ENCODE data around the gene C14orf93. TPM values are rescaled to one million over a fixed set of nuclear protein-coding genes. Genes with fewer than 3 reads are reported as not detected.
A peak's percentile ranks its signal among the peaks of the same experiment; 100 is the strongest.

The C14orf93 gene
- total RNA-seq, 3 donors from 2014 or later = 10.8 to 24.1 (median 19.4) TPM

GRCh38 chr14:23035303-23036144, 25.6 kb upstream of the C14orf93 start:
- intact Hi-C loops (cut with DNase I; ENCODE audit: low total_unique reads) = no loop called here
- TF ChIP-seq, protein P1, sequence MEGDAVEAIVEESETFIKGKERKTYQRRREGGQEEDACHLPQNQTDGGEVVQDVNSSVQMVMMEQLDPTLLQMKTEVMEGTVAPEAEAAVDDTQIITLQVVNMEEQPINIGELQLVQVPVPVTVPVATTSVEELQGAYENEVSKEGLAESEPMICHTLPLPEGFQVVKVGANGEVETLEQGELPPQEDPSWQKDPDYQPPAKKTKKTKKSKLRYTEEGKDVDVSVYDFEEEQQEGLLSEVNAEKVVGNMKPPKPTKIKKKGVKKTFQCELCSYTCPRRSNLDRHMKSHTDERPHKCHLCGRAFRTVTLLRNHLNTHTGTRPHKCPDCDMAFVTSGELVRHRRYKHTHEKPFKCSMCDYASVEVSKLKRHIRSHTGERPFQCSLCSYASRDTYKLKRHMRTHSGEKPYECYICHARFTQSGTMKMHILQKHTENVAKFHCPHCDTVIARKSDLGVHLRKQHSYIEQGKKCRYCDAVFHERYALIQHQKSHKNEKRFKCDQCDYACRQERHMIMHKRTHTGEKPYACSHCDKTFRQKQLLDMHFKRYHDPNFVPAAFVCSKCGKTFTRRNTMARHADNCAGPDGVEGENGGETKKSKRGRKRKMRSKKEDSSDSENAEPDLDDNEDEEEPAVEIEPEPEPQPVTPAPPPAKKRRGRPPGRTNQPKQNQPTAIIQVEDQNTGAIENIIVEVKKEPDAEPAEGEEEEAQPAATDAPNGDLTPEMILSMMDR (IDR thresholded peaks at IDR 0.05) = peak in 1 of 3 donors; percentile 22
- TF ChIP-seq POLR2A (IDR thresholded peaks at IDR 0.05) (no peak), POLR2AphosphoS5 (IDR thresholded peaks at IDR 0.05) (no peak)
- DNase-seq (ENCODE audit: low spot score in 2 of 2) = no peak
- Histone ChIP-seq H3K4me3 (peak overlapping the region; percentile 71 to 81 (median 78)), H3K36me3 (no peaks in the 10 kb centered on the region), H3K4me1 (peaks cover 5 to 6% of the 10 kb centered on the region in 2 donors), H3K27me3 (no peaks in the 10 kb centered on the region), H3K9me3 (no peaks in the 10 kb centered on the region), H3K27ac (peak overlapping the region; percentile 88 to 96)

- DNase-seq (ENCODE audit: low spot score in 2 of 2) = peak; percentile 88 to 91
- no peaks in the 10 kb centered on the region for H3K9me3 ChIP-seq
- no peaks in the 10 kb centered on the region for H3K27me3 ChIP-seq
- peak; percentile 59 to 73 (median 61) for TF ChIP-seq POLR2AphosphoS5 (IDR thresholded peaks at IDR 0.05)
- TF ChIP-seq, protein P1 (IDR thresholded peaks at IDR 0.05) = no peak
- no peak for TF ChIP-seq POLR2A (IDR thresholded peaks at IDR 0.05)
- no peaks in the 10 kb centered on the region for H3K36me3 ChIP-seq
- H3K27ac ChIP-seq = peak within 1 kb of the TSS; percentile 88 to 96
- peaks cover 5 to 6% of the 10 kb centered on the region in 2 donors for H3K4me1 ChIP-seq
- peak within 1 kb of the TSS; percentile 71 to 81 (median 78) for H3K4me3 ChIP-seq
- intact Hi-C loops (cut with DNase I; ENCODE audit: low total_unique reads) = no loop called here
These were observed 24.8 kb upstream of the C14orf93 start, which contains the start of gene PSMB5 for GRCh38 chr14:23034498-23035302. PSMB5 (minus strand) TSS chr14:23034900; CDS start chr14:23034881, 19 bp downstream.

DNA sequence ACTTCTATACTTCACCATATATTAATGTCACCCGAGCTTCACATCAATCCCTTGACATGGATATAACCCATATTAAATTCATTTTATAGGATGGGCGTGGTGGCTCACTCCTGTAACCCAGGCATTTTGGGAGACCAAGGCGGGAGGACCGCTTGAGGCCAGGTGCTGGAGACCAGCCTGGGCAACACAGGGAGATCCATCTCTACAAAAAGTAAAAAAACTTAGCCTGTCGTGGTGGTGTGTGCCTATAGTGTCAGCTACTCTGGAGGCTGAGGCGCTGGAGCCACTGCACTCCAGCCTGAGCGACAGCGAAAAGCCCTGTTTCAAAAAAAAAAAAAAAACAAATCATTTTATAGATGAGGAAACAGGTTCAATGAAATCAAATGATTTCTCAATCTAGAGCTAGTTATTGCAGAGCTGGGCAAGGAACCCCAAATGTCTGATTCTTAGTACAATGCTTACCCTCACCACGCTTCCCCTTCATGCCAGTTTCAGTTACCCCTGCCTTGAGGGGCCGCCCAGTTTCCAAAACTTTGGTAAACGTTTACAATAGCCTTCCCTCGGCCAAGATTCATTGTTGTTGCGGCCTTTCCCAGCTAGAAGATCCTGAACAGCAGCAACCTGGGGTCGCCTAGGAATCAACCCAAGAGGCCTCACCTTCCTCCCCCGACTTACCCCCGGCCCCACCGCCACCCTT, 24.0 kb upstream of the C14orf93 start:
- intact Hi-C loops (cut with DNase I; ENCODE audit: low total_unique reads) = no loop called here
- Histone ChIP-seq H3K4me3 (peak overlapping the region; percentile 71 to 81 (median 78)), H3K27me3 (no peaks in the 10 kb centered on the region), H3K36me3 (no peaks in the 10 kb centered on the region), H3K4me1 (peaks cover 5 to 6% of the 10 kb centered on the region in 2 donors), H3K9me3 (no peaks in the 10 kb centered on the region), H3K27ac (peak overlapping the region; percentile 88 to 96)
- TF ChIP-seq POLR2AphosphoS5 (IDR thresholded peaks at IDR 0.05) (no peak), POLR2A (IDR thresholded peaks at IDR 0.05) (no peak)
- TF ChIP-seq, protein P1 (IDR thresholded peaks at IDR 0.05) = no peak
- no peak for DNase-seq (ENCODE audit: low spot score in 2 of 2)

GRCh38 chr14:23033251-23033727, 23.3 kb upstream of the C14orf93 start:
- intact Hi-C loops (cut with DNase I; ENCODE audit: low total_unique reads) = no loop called here
- no peak overlapping the region for H3K27ac ChIP-seq
- peaks cover 5 to 6% of the 10 kb centered on the region in 2 donors for H3K4me1 ChIP-seq
- H3K9me3 ChIP-seq = no peaks in the 10 kb centered on the region
- no peaks in the 10 kb centered on the region for H3K27me3 ChIP-seq
- no peaks in the 10 kb centered on the region for H3K36me3 ChIP-seq
- TF ChIP-seq POLR2AphosphoS5 (IDR thresholded peaks at IDR 0.05) (no peak), POLR2A (IDR thresholded peaks at IDR 0.05) (no peak)
- TF ChIP-seq, protein P1 (IDR thresholded peaks at IDR 0.05) = no peak
- H3K4me3 ChIP-seq = peak overlapping the region in 2 of 3 donors; percentile 71 to 81
- DNase-seq (ENCODE audit: low spot score in 2 of 2) = no peak

All from breast epithelium (tissue), 4 donors.